Liver (tissue), 9 donors: Measurements from ENCODE around the gene YDJC. TPM values are rescaled to one million over a fixed set of nuclear protein-coding genes. Genes with fewer than 3 reads are reported as not detected.
"Not testable (repeated sequence)": the region's sequence is repeated elsewhere in the genome, so short reads cannot be mapped to it uniquely, and the experiment has no call there.

Experiments
- DNase-seq: peaks from one replicate; pipeline ENCODE4 v3.0.0-alpha.2; 2017; ENCODE audit warnings: low spot score
- H3K27ac ChIP-seq, 2 donors: one replicate each; pipeline ENCODE4 v1.7.0; 2013; ENCODE audit warnings: inconsistent platforms in 2 of 2, low read length in 2 of 2, control low read depth in 1 of 2, low read depth in 1 of 2, mild to moderate bottlenecking in 1 of 2
- H3K27me3 ChIP-seq, 4 donors: one replicate each; pipeline versions ENCODE4 v1.6.1 to v1.7.0; 2013; ENCODE audit warnings: low read length in 3 of 4, inconsistent platforms in 1 of 4, mild to moderate bottlenecking in 1 of 4, moderate library complexity in 1 of 4; ENCODE audit not compliant: control insufficient read depth in 4 of 4, insufficient read depth in 4 of 4
- H3K36me3 ChIP-seq, 4 donors: one replicate each; pipeline versions ENCODE4 v1.6.1 to v1.7.0; 2013; ENCODE audit warnings: low read length in 3 of 4, mild to moderate bottlenecking in 3 of 4, low read depth in 1 of 4, moderate library complexity in 1 of 4; ENCODE audit not compliant: control insufficient read depth in 4 of 4, insufficient read depth in 3 of 4
- H3K4me1 ChIP-seq, 4 donors: one replicate each; pipeline versions ENCODE4 v1.6.1 to v1.7.0; 2013; ENCODE audit warnings: low read length in 3 of 4, mild to moderate bottlenecking in 3 of 4, moderate library complexity in 1 of 4; ENCODE audit not compliant: control insufficient read depth in 4 of 4, insufficient read depth in 4 of 4
- H3K4me3 ChIP-seq, 3 donors: one replicate each; pipeline versions ENCODE4 v1.6.1 to v1.7.0; 2013; ENCODE audit warnings: low read length in 3 of 3, control low read depth in 1 of 3, low read depth in 1 of 3, mild to moderate bottlenecking in 1 of 3
- H3K9ac ChIP-seq, 2 donors: one replicate each; pipeline ENCODE4 v1.7.0; 2013; ENCODE audit warnings: low read length in 2 of 2, mild to moderate bottlenecking in 2 of 2, moderate library complexity in 2 of 2, control low read depth in 1 of 2, low read depth in 1 of 2
- H3K9me3 ChIP-seq, 4 donors: one replicate each; pipeline versions ENCODE4 v1.6.1 to v1.7.0; 2013; ENCODE audit warnings: low read length in 3 of 4; ENCODE audit not compliant: control insufficient read depth in 4 of 4
- EGR1 ChIP-seq, 2 donors: IDR thresholded peaks; 2 replicates each; pipeline ENCODE4 v1.6.1; 2016 to 2018; ENCODE audit warnings: antibody characterized with exemption in 2 of 2, low read depth in 2 of 2
- FOXA1 ChIP-seq: IDR thresholded peaks from 2 replicates; pipeline ENCODE4 v1.6.1; 2016; ENCODE audit warnings: antibody characterized with exemption
- FOXA2 ChIP-seq: IDR thresholded peaks from 2 replicates; pipeline ENCODE4 v1.6.1; 2016; ENCODE audit warnings: antibody characterized with exemption
- GABPA ChIP-seq, 2 donors: IDR thresholded peaks in 1 of 2; conservative IDR thresholded peaks in 1 of 2; 2 replicates each; pipeline ENCODE4 v1.6.1; 2016; ENCODE audit warnings: antibody characterized with exemption in 2 of 2, mild to moderate bottlenecking in 1 of 2, moderate library complexity in 1 of 2
- HNF4A ChIP-seq, 2 donors: conservative IDR thresholded peaks; 2 replicates each; pipeline ENCODE4 v1.6.1; 2016; ENCODE audit warnings: antibody characterized with exemption in 2 of 2, mild to moderate bottlenecking in 2 of 2
- HNF4G ChIP-seq: IDR thresholded peaks from 2 replicates; pipeline ENCODE4 v1.6.1; 2016; ENCODE audit warnings: antibody characterized with exemption
- JUND ChIP-seq, 2 donors: IDR thresholded peaks; 2 replicates each; pipeline ENCODE4 v1.6.1; 2016; ENCODE audit warnings: antibody characterized with exemption in 2 of 2
- NR2F2 ChIP-seq: IDR thresholded peaks from 2 replicates; pipeline ENCODE4 v1.6.1; 2016; ENCODE audit warnings: antibody characterized with exemption
- RAD21 ChIP-seq, 2 donors: IDR thresholded peaks; 2 replicates each; pipeline ENCODE4 v1.6.1; 2016; ENCODE audit warnings: antibody characterized with exemption in 2 of 2, mild to moderate bottlenecking in 2 of 2
- RXRA ChIP-seq, 2 donors: IDR thresholded peaks; 2 replicates each; pipeline ENCODE4 v1.6.1; 2017 to 2018; ENCODE audit warnings: antibody characterized with exemption in 2 of 2, mild to moderate bottlenecking in 1 of 2
- SP1 ChIP-seq: IDR thresholded peaks from 2 replicates; pipeline ENCODE4 v1.6.1; 2018; ENCODE audit warnings: antibody characterized with exemption, mild to moderate bottlenecking
- TAF1 ChIP-seq: conservative IDR thresholded peaks from 2 replicates; pipeline ENCODE4 v1.6.1; 2016; ENCODE audit warnings: antibody characterized with exemption, mild to moderate bottlenecking
- YY1 ChIP-seq: IDR thresholded peaks from 2 replicates; pipeline ENCODE4 v1.6.1; 2016; ENCODE audit warnings: antibody characterized with exemption, mild to moderate bottlenecking
- WGBS: extraction: QIAGEN DNeasy Blood & Tissue Kit; methylation state at CpG from one replicate; pipeline ENCODE4 v1.1.7; 2013; 5-methylcytosine and 5-hydroxymethylcytosine counted together
- polyA plus RNA-seq, 2 donors: library from polyadenylated mRNA; stranded (reverse) in 1 of 2; unstranded in 1 of 2; fragments of 200-250 nt in 1 of 2; fragments of >200 nt in 1 of 2; fragmentation: Nextera tagmentation in 1 of 2; extraction: Ambion mirVana in 1 of 2; gene quantifications; one replicate each; pipeline versions ENCODE4 v1.2.1 to v1.2.3, GENCODE V29; 2013 to 2015
- total RNA-seq, 2 donors: library from RNA; depleted of rRNA; stranded (reverse); fragments of >200 nt; gene quantifications; one replicate each; pipeline ENCODE4 v1.2.3, GENCODE V29; 2014
- TF ChIP-seq, protein P1 (sequence below): IDR thresholded peaks from 2 replicates; pipeline ENCODE4 v1.6.1; 2016; ENCODE audit warnings: antibody characterized with exemption
- TF ChIP-seq, protein P2 (sequence below): IDR thresholded peaks from 2 replicates; pipeline ENCODE4 v1.6.1; 2016; ENCODE audit warnings: antibody characterized with exemption
- TF ChIP-seq, protein P3 (sequence below): IDR thresholded peaks from 2 replicates; pipeline ENCODE4 v1.6.1; 2016; ENCODE audit warnings: antibody characterized with exemption, mild to moderate bottlenecking
- TF ChIP-seq, protein P4 (sequence below): fragments of 150-350 bp; IDR thresholded peaks from 2 replicates; pipeline ENCODE4 v1.5.1; 2017; ENCODE audit warnings: improper control_type of control experiment, low read depth, low read length; ENCODE audit not compliant: missing input control
- donor health status: healthy.
- donor health status: healthy.
- donor health status: healthy.
- donor health status: healthy.
- donor health status: healthy.

YDJC gene
- total and polyA plus RNA-seq, 4 donors = 8.0 to 18.7 (median 8.3) TPM

DNA sequence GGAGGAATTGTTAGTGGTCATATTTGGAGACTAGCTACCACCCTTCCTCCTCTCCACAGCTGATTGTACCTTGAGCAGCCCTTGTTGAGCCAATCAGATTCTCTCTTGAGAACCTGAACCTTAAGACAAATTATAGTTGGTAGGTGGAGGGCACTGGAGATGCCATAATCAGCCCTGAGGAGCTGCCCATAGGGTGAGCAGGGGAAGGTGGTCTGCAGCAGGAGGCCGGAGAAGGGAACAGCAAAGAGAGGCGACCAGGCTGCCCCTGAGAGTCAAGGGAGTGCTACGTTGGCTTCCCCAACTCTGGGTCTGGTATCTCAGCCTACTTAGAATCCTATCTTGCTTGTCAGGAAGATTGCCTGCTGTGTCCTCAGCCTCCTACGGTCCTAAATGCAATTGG lies 9.5 kb upstream of the YDJC start:
- DNase-seq = no peak
- H3K9ac ChIP-seq = no peak overlapping the region
- TF ChIP-seq RAD21 (IDR thresholded peaks at IDR 0.05) (no peak), TAF1 (no peak), HNF4A (conservative IDR thresholded peaks at IDR 0.05) (no peak), FOXA1 (no peak), RXRA (IDR thresholded peaks at IDR 0.05) (no peak), SP1 (no peak)
- TF ChIP-seq, protein P1, sequence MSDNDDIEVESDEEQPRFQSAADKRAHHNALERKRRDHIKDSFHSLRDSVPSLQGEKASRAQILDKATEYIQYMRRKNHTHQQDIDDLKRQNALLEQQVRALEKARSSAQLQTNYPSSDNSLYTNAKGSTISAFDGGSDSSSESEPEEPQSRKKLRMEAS = no peak
- TF ChIP-seq, protein P2, sequence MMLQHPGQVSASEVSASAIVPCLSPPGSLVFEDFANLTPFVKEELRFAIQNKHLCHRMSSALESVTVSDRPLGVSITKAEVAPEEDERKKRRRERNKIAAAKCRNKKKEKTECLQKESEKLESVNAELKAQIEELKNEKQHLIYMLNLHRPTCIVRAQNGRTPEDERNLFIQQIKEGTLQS = no peak
- TF ChIP-seq, protein P3, sequence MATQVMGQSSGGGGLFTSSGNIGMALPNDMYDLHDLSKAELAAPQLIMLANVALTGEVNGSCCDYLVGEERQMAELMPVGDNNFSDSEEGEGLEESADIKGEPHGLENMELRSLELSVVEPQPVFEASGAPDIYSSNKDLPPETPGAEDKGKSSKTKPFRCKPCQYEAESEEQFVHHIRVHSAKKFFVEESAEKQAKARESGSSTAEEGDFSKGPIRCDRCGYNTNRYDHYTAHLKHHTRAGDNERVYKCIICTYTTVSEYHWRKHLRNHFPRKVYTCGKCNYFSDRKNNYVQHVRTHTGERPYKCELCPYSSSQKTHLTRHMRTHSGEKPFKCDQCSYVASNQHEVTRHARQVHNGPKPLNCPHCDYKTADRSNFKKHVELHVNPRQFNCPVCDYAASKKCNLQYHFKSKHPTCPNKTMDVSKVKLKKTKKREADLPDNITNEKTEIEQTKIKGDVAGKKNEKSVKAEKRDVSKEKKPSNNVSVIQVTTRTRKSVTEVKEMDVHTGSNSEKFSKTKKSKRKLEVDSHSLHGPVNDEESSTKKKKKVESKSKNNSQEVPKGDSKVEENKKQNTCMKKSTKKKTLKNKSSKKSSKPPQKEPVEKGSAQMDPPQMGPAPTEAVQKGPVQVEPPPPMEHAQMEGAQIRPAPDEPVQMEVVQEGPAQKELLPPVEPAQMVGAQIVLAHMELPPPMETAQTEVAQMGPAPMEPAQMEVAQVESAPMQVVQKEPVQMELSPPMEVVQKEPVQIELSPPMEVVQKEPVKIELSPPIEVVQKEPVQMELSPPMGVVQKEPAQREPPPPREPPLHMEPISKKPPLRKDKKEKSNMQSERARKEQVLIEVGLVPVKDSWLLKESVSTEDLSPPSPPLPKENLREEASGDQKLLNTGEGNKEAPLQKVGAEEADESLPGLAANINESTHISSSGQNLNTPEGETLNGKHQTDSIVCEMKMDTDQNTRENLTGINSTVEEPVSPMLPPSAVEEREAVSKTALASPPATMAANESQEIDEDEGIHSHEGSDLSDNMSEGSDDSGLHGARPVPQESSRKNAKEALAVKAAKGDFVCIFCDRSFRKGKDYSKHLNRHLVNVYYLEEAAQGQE = no peak
- H3K36me3 ChIP-seq = peaks cover 0 to 5% (median under 1%) of the 10 kb centered on the region in 4 donors
- WGBS = 88% methylated on average over 4 of the region's 4 CpGs
- H3K27ac ChIP-seq = no peak overlapping the region
- no peak overlapping the region for H3K4me3 ChIP-seq
- H3K4me1 ChIP-seq = peaks cover 8 to 22% (median 14%) of the 10 kb centered on the region in 4 donors
- H3K9me3 ChIP-seq = no peaks in the 10 kb centered on the region
- H3K27me3 ChIP-seq = no peaks in the 10 kb centered on the region

DNA sequence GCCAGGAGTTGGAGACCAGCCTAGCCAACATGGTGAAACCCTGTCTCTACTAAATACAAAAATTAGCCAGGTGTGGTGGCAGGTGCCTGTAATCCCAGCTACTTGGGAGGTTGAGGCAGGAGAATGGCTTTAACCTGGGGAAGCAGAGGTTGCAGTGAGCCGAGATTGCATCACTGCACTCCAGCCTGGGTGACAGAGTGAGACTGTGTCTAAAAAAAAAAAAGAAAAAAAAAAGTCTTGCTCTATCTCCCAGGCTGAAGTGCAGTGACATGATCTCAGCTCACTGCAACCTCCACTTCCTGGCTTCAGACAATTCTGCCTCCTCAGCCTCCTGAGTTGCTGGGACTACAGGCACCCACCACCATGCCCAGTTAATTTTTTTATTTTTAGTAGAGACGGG lies 7.6 kb upstream of the YDJC start:
- H3K36me3 ChIP-seq, H3K27me3 ChIP-seq, H3K9ac ChIP-seq, H3K4me3 ChIP-seq, H3K27ac ChIP-seq, H3K9me3 ChIP-seq, DNase-seq: not testable (repeated sequence)
- H3K4me1 ChIP-seq = peaks cover 3 to 15% (median 5%) of the 10 kb centered on the region in 4 donors
- WGBS = 80% methylated on average over 2 of the region's 2 CpGs

DNA sequence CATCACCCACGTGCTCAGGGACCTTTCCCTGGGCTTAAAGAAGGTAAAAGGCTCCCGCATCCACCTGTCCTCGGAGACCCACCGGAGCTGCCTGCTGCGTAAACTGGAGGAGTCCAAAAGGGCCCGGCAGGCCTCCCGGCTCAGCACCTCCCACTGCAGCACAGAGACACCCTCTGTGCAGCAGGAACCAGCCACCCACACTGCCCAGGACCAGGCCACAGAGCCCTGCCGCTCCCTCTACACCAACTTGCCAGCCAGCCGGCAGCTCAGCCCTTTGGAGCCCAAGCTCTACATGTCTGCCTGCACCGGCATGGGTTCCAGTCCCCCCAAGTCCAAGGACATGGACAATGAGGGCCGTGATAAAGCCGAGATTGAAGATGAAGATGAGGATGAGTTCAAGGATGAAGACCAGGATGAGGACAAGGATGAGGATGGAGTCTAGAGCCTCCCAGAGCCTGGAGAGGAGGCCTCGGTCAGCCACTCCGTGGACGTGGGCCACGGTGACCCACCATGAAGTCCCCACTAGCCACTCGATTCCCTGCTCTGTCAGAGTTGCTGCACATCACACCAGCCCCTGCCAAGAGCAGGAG lies 6.9 kb upstream of the YDJC start:
- Histone ChIP-seq H3K9me3 (no peaks in the 10 kb centered on the region), H3K27me3 (no peaks in the 10 kb centered on the region), H3K36me3 (no peaks in the 10 kb centered on the region), H3K9ac (no peak overlapping the region), H3K27ac (no peak overlapping the region), H3K4me3 (no peak overlapping the region), H3K4me1 (peaks cover 3 to 11% (median 3%) of the 10 kb centered on the region in 4 donors)
- no peak for DNase-seq
- WGBS = 93% methylated on average over 17 of the region's 17 CpGs
- TF ChIP-seq HNF4A (conservative IDR thresholded peaks at IDR 0.05) (no peak), SP1 (no peak), NR2F2 (no peak), GABPA (IDR thresholded peaks at IDR 0.05 in 1 of 2, conservative IDR thresholded peaks at IDR 0.05 in 1 of 2) (no peak), RXRA (IDR thresholded peaks at IDR 0.05) (no peak), YY1 (no peak), HNF4G (no peak), JUND (IDR thresholded peaks at IDR 0.05) (no peak), RAD21 (IDR thresholded peaks at IDR 0.05) (no peak), EGR1 (IDR thresholded peaks at IDR 0.05; ENCODE audit: low read depth in 2 of 2) (no peak), TAF1 (no peak), FOXA2 (no peak)
- TF ChIP-seq, protein P3 = no peak
- TF ChIP-seq, protein P4, sequence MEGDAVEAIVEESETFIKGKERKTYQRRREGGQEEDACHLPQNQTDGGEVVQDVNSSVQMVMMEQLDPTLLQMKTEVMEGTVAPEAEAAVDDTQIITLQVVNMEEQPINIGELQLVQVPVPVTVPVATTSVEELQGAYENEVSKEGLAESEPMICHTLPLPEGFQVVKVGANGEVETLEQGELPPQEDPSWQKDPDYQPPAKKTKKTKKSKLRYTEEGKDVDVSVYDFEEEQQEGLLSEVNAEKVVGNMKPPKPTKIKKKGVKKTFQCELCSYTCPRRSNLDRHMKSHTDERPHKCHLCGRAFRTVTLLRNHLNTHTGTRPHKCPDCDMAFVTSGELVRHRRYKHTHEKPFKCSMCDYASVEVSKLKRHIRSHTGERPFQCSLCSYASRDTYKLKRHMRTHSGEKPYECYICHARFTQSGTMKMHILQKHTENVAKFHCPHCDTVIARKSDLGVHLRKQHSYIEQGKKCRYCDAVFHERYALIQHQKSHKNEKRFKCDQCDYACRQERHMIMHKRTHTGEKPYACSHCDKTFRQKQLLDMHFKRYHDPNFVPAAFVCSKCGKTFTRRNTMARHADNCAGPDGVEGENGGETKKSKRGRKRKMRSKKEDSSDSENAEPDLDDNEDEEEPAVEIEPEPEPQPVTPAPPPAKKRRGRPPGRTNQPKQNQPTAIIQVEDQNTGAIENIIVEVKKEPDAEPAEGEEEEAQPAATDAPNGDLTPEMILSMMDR = no peak
- TF ChIP-seq, protein P2 = no peak
- TF ChIP-seq, protein P1 = no peak
